ENCODE data around the gene MEMO1.
"Not testable (repeated sequence)": the region's sequence is repeated elsewhere in the genome, so short reads cannot be mapped to it uniquely, and the experiment has no call there.

The MEMO1 gene

GRCh38 chr2:32010670-32011484 lies at the start of gene MEMO1:
Gene MEMO1, minus strand, starts transcription at chr2:32011008. Its CDS starts 761 bp downstream, at chr2:32010247.
- peak; percentile 94 for DNase-seq

DNA sequence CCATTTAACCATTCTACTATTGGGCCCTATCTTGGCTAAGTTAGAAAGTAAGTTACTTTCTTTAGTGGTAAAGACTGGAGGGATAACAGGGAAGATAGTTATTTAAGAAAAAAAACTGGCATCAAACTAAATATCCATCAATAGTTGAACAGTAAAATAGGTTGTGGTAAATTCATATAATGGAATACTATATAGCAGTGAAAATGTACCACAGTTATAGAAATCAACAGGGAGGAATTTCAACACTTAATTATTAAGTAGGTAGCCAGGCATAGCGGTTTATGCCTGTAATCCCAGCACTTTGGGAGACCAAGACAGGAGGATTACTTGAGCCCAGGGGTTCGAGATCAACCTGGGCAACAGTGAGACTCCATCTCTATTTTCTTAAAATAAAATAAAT lies 49.5 kb upstream of the MEMO1 start:
- no peak for DNase-seq

GRCh38 chr2:32058130-32058529 lies 47.3 kb upstream of the MEMO1 start:
- DNase-seq = no peak

DNA sequence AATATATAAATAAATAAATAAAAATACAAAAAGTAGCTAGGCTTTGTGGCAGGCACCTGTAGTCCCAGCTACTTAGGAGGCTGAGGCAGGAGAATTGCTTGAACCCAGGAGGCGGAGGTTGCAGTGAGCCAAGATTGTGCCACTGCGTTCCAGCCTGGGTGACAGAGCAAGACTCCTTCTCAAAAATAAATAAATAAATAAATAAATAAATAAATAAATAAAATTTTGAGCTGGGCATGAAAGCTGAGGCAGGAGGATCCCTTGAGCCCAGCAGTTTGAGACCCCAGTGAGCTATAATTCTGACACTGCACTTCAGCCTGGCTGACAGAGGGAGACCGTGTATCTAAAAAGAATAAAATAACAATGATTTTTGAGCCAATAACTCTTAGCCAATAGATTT lies 43.8 kb upstream of the MEMO1 start:
- DNase-seq = not testable (repeated sequence)

- DNase-seq = no peak
These were observed 41.1 kb upstream of the MEMO1 start for GRCh38 chr2:32051836-32052439.

DNA sequence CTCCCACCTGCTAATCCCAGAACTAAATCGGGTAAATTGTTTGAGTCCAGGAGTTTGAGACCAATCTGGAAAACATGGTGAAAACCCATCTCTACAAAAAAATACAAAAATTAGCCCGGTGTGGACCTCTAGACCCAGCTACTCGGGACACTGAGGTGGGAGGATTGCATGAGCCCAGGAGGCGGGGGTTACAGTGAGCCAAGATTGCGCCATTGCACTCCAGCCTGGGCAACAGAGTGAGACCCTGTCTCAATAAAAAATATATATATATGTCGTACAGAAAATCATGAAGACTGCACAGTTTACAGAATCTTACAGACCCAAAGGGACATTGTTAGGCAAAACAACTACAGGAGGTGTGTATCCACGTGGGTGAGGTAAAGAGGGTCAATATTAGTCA lies 32.8 kb upstream of the MEMO1 start:
- DNase-seq = no peak

GRCh38 chr2:32039447-32040219 lies 28.8 kb upstream of the MEMO1 start, which contains the start of gene DPY30:
Gene DPY30, minus strand, starts transcription at chr2:32039805. Its CDS starts 349 bp downstream, at chr2:32039456.
- peak; percentile 93 for DNase-seq

GRCh38 chr2:32034198-32034887 lies 23.5 kb upstream of the MEMO1 start:
- DNase-seq = not testable (repeated sequence)

DNA sequence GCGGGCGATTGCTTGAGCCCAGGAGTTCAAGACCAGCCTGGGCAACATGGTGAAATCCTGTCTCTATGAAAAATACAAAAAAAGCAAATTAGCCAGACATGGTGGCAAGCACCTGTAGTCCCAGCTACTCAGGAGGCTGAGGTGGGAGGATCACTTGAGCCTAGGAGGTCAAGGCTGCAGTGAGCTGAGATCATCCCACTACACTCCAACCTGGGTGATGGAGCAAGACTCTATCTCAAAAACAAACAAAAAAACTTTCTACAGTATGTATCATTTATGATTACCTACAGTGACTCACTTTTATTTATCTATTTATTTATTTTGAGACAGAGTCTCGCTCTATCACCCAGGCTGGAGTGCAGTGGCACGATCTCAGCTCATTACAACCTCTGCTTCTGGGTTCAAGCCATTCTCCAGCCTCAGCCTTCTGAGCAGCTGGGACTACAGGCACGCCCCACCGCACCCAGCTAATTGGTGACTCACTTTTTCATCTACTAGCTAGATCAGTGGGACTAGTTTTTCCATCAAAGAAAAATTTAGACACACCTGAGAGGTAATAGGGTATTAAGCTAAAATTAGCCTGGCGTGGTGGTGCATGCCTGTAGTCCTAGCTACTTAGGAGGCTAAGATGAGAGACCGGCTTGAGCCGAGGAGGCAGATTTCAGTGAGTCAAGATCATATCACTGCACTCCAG lies 8.1 kb upstream of the MEMO1 start:
- not testable (repeated sequence) for DNase-seq

DNA sequence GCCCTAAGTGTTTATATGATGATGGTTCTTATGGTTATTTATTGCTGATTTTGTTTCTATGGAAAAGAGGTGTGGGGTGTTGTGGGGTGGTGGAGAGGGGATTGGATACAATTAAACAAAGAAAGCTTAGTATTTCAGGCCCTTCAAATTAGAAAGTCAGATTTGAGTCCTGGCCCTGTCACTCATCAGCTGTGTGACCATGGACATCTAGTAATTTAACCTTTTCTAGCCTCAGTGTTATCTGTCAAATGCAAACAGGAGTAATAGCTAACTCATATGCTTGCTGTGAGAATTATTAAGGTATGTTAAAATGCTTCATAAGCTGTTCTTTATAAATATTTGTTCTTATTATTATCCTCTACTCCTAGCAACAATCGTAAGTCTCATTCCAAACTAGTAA lies 2.1 kb upstream of the MEMO1 start:
- DNase-seq = no peak

DNA sequence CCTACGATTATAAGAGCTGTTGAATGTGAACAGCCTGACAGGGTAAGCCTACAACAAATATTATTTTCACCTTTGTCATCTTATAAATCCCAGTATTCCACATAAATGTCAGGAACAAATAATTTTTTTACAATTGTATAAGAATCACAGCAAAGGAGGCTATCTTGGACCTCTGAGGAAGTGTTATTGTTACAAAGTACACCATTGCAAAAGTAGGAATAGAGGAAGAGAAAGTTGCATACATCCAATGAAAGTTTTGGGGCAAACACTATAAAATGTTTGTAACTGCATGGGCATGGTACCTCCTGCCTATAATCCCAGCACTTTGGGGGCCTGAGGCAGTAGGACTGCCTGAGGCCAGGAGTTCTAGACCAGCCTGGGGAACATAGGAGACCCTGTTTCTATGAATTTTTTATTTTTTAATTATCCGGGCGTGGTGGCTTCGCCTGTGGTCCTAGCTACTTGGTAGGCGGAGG lies 715 bp upstream of the MEMO1 start:
- DNase-seq = no peak

DNA sequence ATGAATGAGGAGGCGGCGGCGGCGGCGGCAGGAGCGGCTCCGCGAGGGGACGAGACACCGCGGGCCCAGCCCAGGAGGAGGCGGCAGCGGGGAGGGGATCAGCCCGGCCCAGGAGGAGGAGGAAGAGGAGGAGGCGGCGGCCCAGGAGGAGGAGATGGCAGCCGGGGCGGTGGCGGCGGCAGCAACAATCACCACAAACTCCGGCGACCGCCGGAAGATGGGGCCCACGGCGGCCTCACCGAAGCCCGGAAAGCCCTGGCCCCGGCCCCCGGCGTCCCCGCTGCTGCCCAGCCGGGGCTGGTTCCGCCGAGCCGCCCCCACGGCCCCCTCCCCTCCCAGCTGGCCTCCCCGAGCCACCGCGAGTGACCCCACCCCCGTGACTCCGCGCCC lies 533 bp downstream of the MEMO1 start:
- DNase-seq = not testable (repeated sequence)

GRCh38 chr2:32009516-32010256 lies 1.1 kb downstream of the MEMO1 start:
- peak; percentile 25 for DNase-seq

- peak; percentile 25 for DNase-seq
These were observed 1.8 kb downstream of the MEMO1 start for GRCh38 chr2:32008805-32009515.

- no peak for DNase-seq
These were observed 3.8 kb downstream of the MEMO1 start for GRCh38 chr2:32007121-32007391.

GRCh38 chr2:32005371-32005976 lies 5.3 kb downstream of the MEMO1 start:
- no peak for DNase-seq

- no peak for DNase-seq
These were observed 7.0 kb downstream of the MEMO1 start for GRCh38 chr2:32003791-32004190.

- no peak for DNase-seq
These were observed 8.4 kb downstream of the MEMO1 start for GRCh38 chr2:32002406-32002805.

DNA sequence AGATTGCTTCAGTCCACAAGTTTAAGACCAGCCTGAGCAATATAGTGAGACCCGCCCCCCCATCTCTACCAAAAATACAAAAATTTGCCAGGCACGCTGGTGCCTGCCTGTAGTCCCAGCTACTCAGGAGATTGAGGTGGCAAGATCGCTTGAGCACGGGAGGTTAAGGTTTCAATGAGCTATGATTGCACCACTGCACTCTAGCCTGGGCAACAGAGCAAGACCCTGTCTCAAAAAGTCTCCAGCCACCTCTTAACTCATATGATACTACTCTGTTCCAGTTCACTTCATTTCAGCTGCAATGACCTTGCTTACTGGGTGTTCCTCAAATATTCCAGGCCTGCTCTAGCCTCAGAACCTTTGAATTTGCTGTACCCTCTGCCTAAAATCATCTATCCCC lies 11.4 kb downstream of the MEMO1 start:
- DNase-seq = no peak

DNA sequence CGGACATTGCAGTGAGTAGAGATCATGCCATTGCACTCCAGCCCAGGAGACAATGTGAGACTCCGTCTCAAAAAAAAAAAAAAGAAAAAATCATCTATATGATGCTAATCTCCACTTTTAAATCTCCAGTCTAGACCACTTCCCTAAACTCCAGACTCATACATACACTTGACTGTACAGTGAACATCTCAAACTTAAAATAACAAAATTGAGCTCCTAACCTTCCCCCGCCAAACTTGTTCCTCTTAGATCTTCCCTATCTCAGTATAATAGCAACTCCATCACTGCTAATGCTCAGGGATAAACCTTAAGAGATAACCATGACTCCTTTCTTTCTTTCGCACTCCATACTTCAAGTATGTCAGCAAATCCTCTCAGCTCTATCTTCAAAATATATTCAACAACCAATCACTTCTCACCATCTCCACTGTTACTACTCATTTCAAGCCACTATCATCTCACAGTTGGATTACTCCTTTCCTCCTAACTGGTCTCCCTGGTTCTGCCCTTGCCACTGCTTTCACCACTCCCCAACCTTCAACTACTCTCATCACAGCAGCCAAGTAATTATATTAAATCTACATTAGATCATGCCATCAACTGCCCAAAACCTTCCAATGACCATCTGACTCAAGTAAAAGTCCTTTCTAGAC lies 12.0 kb downstream of the MEMO1 start:
- DNase-seq = no peak
